ENCODE measurements around the gene COL18A1.

The COL18A1 gene

GRCh38 chr21:45538381-45539045 is 133.5 kb downstream of the COL18A1 start:
- H3K27ac ChIP-seq (replicated peaks; ENCODE audit: low read length) = no peak overlapping the region
- H4K91ac ChIP-seq (ENCODE audit: low read depth, low read length, poor library complexity) = no peak overlapping the region
- no peaks in the 10 kb centered on the region for H3K27me3 ChIP-seq (ENCODE audit: control insufficient read depth in 3 of 3, insufficient read depth in 3 of 3, low read depth in 1 of 3, low read length in 3 of 3)
- DNase-seq (ENCODE audit: low spot score) = no peak
- peak overlapping the region; percentile 30 for H3K9ac ChIP-seq (ENCODE audit: low read depth, low read length, poor library complexity)
- H2AFZ ChIP-seq (ENCODE audit: low read length) = no peak overlapping the region
- peak overlapping the region in 1 of 2 donors; percentile 17 for H3K4me3 ChIP-seq (ENCODE audit: low read length in 2 of 2)
- H2BK15ac ChIP-seq (ENCODE audit: low read length) = no peak overlapping the region
- peak overlapping the region; percentile 66 for H2BK5ac ChIP-seq (ENCODE audit: low read length)
- H2BK120ac ChIP-seq (ENCODE audit: low read depth, low read length) = no peak overlapping the region
- peaks cover 38% of the 10 kb centered on the region for H3K79me1 ChIP-seq (ENCODE audit: low read depth, low read length)
- WGBS, 2 donors (ENCODE audit: extremely low coverage in 2 of 2, insufficient read length in 2 of 2, insufficient replicate concordance in 1 of 2) = no CpG with 5 or more reads among the region's 31 CpGs
- H3K18ac ChIP-seq (ENCODE audit: low read length) = peak overlapping the region; percentile 57
- H3K9me3 ChIP-seq (replicated peaks in 1 of 2; ENCODE audit: control insufficient read depth in 2 of 2, insufficient read depth in 1 of 2, low read depth in 1 of 2, low read length in 2 of 2) = no peaks in the 10 kb centered on the region
- peak overlapping the region; percentile 8 for H3K14ac ChIP-seq (ENCODE audit: low read length)
- no peak overlapping the region for H2BK12ac ChIP-seq (ENCODE audit: low read length)
- H4K8ac ChIP-seq (ENCODE audit: low read depth, low read length) = no peak overlapping the region
- peaks cover 12 to 13% of the 10 kb centered on the region in 2 donors for H3K4me1 ChIP-seq (ENCODE audit: control insufficient read depth in 2 of 2, insufficient read depth in 1 of 2, low read depth in 1 of 2, low read length in 2 of 2)
- no peak overlapping the region for H3K4me2 ChIP-seq (ENCODE audit: insufficient read depth, low read length, poor library complexity, severe bottlenecking)
- peaks cover 0 to 7% of the 10 kb centered on the region in 2 donors for H3K36me3 ChIP-seq (replicated peaks in 1 of 2; ENCODE audit: control insufficient read depth in 2 of 2, insufficient read depth in 2 of 2, low read length in 2 of 2)
- H2AK5ac ChIP-seq (ENCODE audit: low read depth, low read length) = no peak overlapping the region
- H3K4ac ChIP-seq (ENCODE audit: low read length) = no peak overlapping the region
- H3K23ac ChIP-seq (ENCODE audit: low read depth, low read length, poor library complexity) = peak overlapping the region; percentile 52

GRCh38 chr21:45539046-45539795 is 134.3 kb downstream of the COL18A1 start:
- Histone ChIP-seq H2AK5ac (ENCODE audit: low read depth, low read length) (no peak overlapping the region), H3K23ac (ENCODE audit: low read depth, low read length, poor library complexity) (peak overlapping the region; percentile 52), H3K4me2 (ENCODE audit: insufficient read depth, low read length, poor library complexity, severe bottlenecking) (no peak overlapping the region), H2BK15ac (ENCODE audit: low read length) (no peak overlapping the region), H3K4me3 (ENCODE audit: low read length in 2 of 2) (peak overlapping the region in 1 of 2 donors; percentile 16), H3K4ac (ENCODE audit: low read length) (no peak overlapping the region), H2BK5ac (ENCODE audit: low read length) (peak overlapping the region; percentile 66), H3K9ac (ENCODE audit: low read depth, low read length, poor library complexity) (no peak overlapping the region), H3K14ac (ENCODE audit: low read length) (no peak overlapping the region), H2BK12ac (ENCODE audit: low read length) (no peak overlapping the region), H3K79me1 (ENCODE audit: low read depth, low read length) (peaks cover 33% of the 10 kb centered on the region), H4K91ac (ENCODE audit: low read depth, low read length, poor library complexity) (no peak overlapping the region), H2BK120ac (ENCODE audit: low read depth, low read length) (no peak overlapping the region), H3K36me3 (replicated peaks in 1 of 2; ENCODE audit: control insufficient read depth in 2 of 2, insufficient read depth in 2 of 2, low read length in 2 of 2) (peaks cover 0 to 7% of the 10 kb centered on the region in 2 donors), H3K27ac (replicated peaks; ENCODE audit: low read length) (no peak overlapping the region), H3K9me3 (replicated peaks in 1 of 2; ENCODE audit: control insufficient read depth in 2 of 2, insufficient read depth in 1 of 2, low read depth in 1 of 2, low read length in 2 of 2) (no peaks in the 10 kb centered on the region), H2AFZ (ENCODE audit: low read length) (no peak overlapping the region), H3K4me1 (ENCODE audit: control insufficient read depth in 2 of 2, insufficient read depth in 1 of 2, low read depth in 1 of 2, low read length in 2 of 2) (peaks cover 12 to 15% of the 10 kb centered on the region in 2 donors), H4K8ac (ENCODE audit: low read depth, low read length) (no peak overlapping the region), H3K27me3 (ENCODE audit: control insufficient read depth in 3 of 3, insufficient read depth in 3 of 3, low read depth in 1 of 3, low read length in 3 of 3) (peaks cover 0 to 5% (median 0%) of the 10 kb centered on the region in 3 experiments), H3K18ac (ENCODE audit: low read length) (no peak overlapping the region)
- WGBS, 2 donors (ENCODE audit: extremely low coverage in 2 of 2, insufficient read length in 2 of 2, insufficient replicate concordance in 1 of 2) = no CpG with 5 or more reads among the region's 17 CpGs
- DNase-seq (ENCODE audit: low spot score) = no peak

GRCh38 chr21:45539796-45540600 is 135.0 kb downstream of the COL18A1 start:
- Histone ChIP-seq H4K91ac (ENCODE audit: low read depth, low read length, poor library complexity) (no peak overlapping the region), H3K79me1 (ENCODE audit: low read depth, low read length) (peaks cover 27% of the 10 kb centered on the region), H2BK120ac (ENCODE audit: low read depth, low read length) (no peak overlapping the region), H2BK15ac (ENCODE audit: low read length) (no peak overlapping the region), H3K9ac (ENCODE audit: low read depth, low read length, poor library complexity) (no peak overlapping the region), H2BK5ac (ENCODE audit: low read length) (no peak overlapping the region), H2AK5ac (ENCODE audit: low read depth, low read length) (no peak overlapping the region), H3K36me3 (replicated peaks in 1 of 2; ENCODE audit: control insufficient read depth in 2 of 2, insufficient read depth in 2 of 2, low read length in 2 of 2) (peaks cover 0 to 7% of the 10 kb centered on the region in 2 donors), H4K8ac (ENCODE audit: low read depth, low read length) (no peak overlapping the region), H3K4me2 (ENCODE audit: insufficient read depth, low read length, poor library complexity, severe bottlenecking) (no peak overlapping the region), H3K4me3 (ENCODE audit: low read length in 2 of 2) (no peak overlapping the region), H3K27me3 (ENCODE audit: control insufficient read depth in 3 of 3, insufficient read depth in 3 of 3, low read depth in 1 of 3, low read length in 3 of 3) (peaks cover 0 to 8% (median 0%) of the 10 kb centered on the region in 3 experiments), H3K4ac (ENCODE audit: low read length) (no peak overlapping the region), H3K27ac (replicated peaks; ENCODE audit: low read length) (no peak overlapping the region), H2AFZ (ENCODE audit: low read length) (no peak overlapping the region), H3K14ac (ENCODE audit: low read length) (no peak overlapping the region), H2BK12ac (ENCODE audit: low read length) (no peak overlapping the region), H3K18ac (ENCODE audit: low read length) (no peak overlapping the region), H3K9me3 (replicated peaks in 1 of 2; ENCODE audit: control insufficient read depth in 2 of 2, insufficient read depth in 1 of 2, low read depth in 1 of 2, low read length in 2 of 2) (no peaks in the 10 kb centered on the region), H3K23ac (ENCODE audit: low read depth, low read length, poor library complexity) (peak overlapping the region; percentile 17), H3K4me1 (ENCODE audit: control insufficient read depth in 2 of 2, insufficient read depth in 1 of 2, low read depth in 1 of 2, low read length in 2 of 2) (peaks cover 10 to 12% of the 10 kb centered on the region in 2 donors)
- DNase-seq (ENCODE audit: low spot score) = no peak
- WGBS, 2 donors (ENCODE audit: extremely low coverage in 2 of 2, insufficient read length in 2 of 2, insufficient replicate concordance in 1 of 2) = no CpG with 5 or more reads among the region's 24 CpGs
